ENCODE results near the gene ABCA13.

Gene ABCA13

DNA sequence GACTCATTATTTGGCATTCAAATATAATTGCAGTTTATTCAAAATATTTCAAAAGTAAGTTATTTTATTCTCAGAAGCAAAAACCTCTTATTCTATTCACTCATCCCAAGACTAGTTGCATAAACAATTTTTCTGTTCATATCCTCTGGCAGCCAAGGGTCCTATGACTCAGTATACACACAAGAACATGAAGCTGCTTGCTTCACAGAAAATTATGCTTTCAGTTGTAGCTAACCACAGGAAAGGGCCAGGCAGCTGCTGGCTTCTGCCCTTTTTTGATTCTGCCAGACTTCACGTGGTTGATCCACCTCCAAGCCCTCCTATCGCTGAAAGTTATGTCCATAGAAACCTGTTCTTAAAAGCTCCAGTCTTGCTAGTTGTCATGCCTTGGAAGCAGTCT lies 108.8 kb downstream of the ABCA13 start (continued):
- TF ChIP-seq, protein P1, sequence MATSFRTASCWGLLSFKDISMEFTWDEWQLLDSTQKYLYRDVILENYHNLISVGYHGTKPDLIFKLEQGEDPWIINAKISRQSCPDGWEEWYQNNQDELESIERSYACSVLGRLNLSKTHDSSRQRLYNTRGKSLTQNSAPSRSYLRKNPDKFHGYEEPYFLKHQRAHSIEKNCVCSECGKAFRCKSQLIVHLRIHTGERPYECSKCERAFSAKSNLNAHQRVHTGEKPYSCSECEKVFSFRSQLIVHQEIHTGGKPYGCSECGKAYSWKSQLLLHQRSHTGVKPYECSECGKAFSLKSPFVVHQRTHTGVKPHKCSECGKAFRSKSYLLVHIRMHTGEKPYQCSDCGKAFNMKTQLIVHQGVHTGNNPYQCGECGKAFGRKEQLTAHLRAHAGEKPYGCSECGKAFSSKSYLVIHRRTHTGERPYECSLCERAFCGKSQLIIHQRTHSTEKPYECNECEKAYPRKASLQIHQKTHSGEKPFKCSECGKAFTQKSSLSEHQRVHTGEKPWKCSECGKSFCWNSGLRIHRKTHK (tag by site-specific recombination; IDR thresholded peaks at IDR 0.05), result no peak
- TF ChIP-seq ZNF610 (tag by site-specific recombination; IDR thresholded peaks at IDR 0.05; ENCODE audit: borderline replicate concordance) (no peak), ZNF530 (tag by site-specific recombination; IDR thresholded peaks at IDR 0.05; ENCODE audit: low read depth) (no peak)

DNA sequence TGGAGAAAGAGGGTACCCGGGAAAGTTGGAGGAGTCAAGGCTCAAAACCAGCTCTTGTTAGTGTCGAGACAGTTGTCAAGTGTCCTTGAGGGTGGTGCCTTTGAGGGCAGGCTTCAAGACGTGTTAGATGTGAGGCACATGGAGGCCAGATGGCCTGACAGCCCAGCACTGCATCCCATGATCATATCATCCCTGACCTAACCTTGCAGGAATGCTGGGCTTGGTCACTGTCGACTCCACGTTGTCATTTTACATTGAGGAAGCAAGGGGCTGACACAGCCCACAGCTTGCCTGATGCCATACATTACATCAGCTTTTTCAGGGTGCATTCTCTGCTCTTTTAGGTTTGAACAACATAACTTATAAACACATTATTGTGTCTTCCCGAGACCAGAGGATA lies 114.1 kb downstream of the ABCA13 start:
- CTCF ChIA-PET, result no interaction called here

DNA sequence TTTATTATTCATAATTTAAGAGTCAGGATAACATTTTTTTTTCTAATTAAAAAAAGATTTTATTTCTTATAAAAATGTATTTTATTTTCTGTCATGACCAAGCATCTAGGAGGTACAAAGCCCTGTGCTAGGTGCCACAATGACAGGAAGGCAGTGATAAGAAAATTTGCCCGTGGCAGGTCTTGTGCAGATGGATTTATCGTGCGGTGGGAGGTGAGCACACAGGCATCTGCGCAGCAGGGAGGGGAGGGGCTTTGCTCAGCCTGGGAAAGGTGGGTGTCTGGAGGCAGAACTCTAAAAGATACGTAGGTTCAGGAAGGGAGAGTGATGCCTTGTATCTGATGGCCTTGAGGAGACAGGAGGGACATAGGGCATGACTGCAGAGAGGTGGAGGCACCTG lies 115.6 kb downstream of the ABCA13 start:
- Histone ChIP-seq H3K4me1 (ENCODE audit: control insufficient read depth, insufficient read depth, low read length) (no peaks in the 10 kb centered on the region), H3K4me3 (ENCODE audit: low read depth, low read length) (no peak overlapping the region), H3K9me3 (ENCODE audit: control insufficient read depth, insufficient read depth, low read depth, low read length) (no peaks in the 10 kb centered on the region), H3K27ac (ENCODE audit: extremely low read depth, low read depth, low read length) (no peak overlapping the region), H3K36me3 (ENCODE audit: control insufficient read depth in 2 of 2, insufficient read depth in 1 of 2, low read length in 2 of 2) (no peaks in the 10 kb centered on the region)
- CTCF ChIA-PET, result no interaction called here
- POLR2A ChIA-PET, result no interaction called here
- TF ChIP-seq ZBTB49 (tag by site-specific recombination; IDR thresholded peaks at IDR 0.05; ENCODE audit: low read depth) (no peak), ZNF76 (tag by site-specific recombination; IDR thresholded peaks at IDR 0.05; ENCODE audit: borderline replicate concordance, low read depth) (no peak), ZNF324 (tag by site-specific recombination; IDR thresholded peaks at IDR 0.05) (no peak), ZNF843 (tag by site-specific recombination; IDR thresholded peaks at IDR 0.05) (no peak), ZNF664 (tag by site-specific recombination; IDR thresholded peaks at IDR 0.05) (no peak), ZNF146 (tag by site-specific recombination; IDR thresholded peaks at IDR 0.05) (no peak), ZBTB44 (tag by site-specific recombination; IDR thresholded peaks at IDR 0.05) (no peak), KLF8 (tag by site-specific recombination; IDR thresholded peaks at IDR 0.05) (no peak)
- TF ChIP-seq, protein P2, sequence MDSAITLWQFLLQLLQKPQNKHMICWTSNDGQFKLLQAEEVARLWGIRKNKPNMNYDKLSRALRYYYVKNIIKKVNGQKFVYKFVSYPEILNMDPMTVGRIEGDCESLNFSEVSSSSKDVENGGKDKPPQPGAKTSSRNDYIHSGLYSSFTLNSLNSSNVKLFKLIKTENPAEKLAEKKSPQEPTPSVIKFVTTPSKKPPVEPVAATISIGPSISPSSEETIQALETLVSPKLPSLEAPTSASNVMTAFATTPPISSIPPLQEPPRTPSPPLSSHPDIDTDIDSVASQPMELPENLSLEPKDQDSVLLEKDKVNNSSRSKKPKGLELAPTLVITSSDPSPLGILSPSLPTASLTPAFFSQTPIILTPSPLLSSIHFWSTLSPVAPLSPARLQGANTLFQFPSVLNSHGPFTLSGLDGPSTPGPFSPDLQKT (IDR thresholded peaks at IDR 0.05; ENCODE audit: borderline replicate concordance, low read depth, low read length), result no peak

More for the DNA sequence above, 114.1 kb downstream of the ABCA13 start:
- TF ChIP-seq PRDM2 (tag by site-specific recombination; IDR thresholded peaks at IDR 0.05; ENCODE audit: borderline replicate concordance), result no peak
- no peak for TF ChIP-seq ZNF335 (tag by site-specific recombination; conservative IDR thresholded peaks at IDR 0.05)
- no peak for TF ChIP-seq YY2 (tag by site-specific recombination; IDR thresholded peaks at IDR 0.05)
- no peak for TF ChIP-seq BCL11A (tag by site-specific recombination; IDR thresholded peaks at IDR 0.05; ENCODE audit: low read depth)
- H3K4me3 ChIP-seq (ENCODE audit: low read depth, low read length), result no peak overlapping the region
- H3K27ac ChIP-seq (ENCODE audit: extremely low read depth, low read depth, low read length), result no peak overlapping the region
- H3K4me1 ChIP-seq (ENCODE audit: control insufficient read depth, insufficient read depth, low read length), result no peaks in the 10 kb centered on the region
- H3K9me3 ChIP-seq (ENCODE audit: control insufficient read depth, insufficient read depth, low read depth, low read length), result no peaks in the 10 kb centered on the region
- POLR2A ChIA-PET, result no interaction called here
- no peaks in the 10 kb centered on the region for H3K36me3 ChIP-seq (ENCODE audit: control insufficient read depth in 2 of 2, insufficient read depth in 1 of 2, low read length in 2 of 2)
